Hematopoietic multipotent progenitor cell treated with erythropoietin and hydrocortisone succinate and interleukin-3 and kit ligand, for 8 days (in vitro differentiated cells): ENCODE measurements around the gene ELOB.

Source experiments
- DNase-seq: peaks from one replicate; pipeline ENCODE4 v3.0.0-alpha.2; 2015

ELOB gene

DNA sequence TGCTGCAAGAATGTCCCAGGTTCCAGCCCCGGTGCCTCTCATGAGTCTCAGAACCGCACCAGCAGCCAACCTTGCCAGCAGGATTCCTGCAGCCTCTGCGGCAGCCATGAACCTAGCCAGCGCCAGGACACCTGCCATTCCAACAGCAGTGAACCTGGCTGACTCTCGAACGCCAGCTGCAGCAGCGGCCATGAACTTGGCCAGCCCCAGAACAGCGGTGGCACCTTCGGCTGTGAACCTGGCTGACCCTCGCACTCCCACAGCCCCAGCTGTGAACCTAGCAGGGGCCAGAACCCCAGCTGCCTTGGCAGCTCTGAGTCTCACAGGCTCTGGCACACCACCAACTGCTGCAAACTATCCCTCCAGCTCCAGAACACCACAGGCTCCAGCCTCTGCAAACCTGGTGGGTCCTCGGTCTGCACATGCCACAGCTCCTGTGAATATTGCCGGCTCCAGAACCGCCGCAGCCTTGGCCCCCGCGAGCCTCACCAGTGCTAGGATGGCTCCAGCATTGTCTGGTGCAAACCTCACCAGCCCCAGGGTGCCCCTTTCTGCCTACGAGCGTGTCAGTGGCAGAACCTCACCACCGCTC lies 9.8 kb downstream of the ELOB start:
- no peak for DNase-seq

- DNase-seq = no peak
Observed at GRCh38 chr16:2766430-2767139, 10.5 kb downstream of the ELOB start.

GRCh38 chr16:2765462-2766404 lies 11.3 kb downstream of the ELOB start:
- DNase-seq = no peak

DNA sequence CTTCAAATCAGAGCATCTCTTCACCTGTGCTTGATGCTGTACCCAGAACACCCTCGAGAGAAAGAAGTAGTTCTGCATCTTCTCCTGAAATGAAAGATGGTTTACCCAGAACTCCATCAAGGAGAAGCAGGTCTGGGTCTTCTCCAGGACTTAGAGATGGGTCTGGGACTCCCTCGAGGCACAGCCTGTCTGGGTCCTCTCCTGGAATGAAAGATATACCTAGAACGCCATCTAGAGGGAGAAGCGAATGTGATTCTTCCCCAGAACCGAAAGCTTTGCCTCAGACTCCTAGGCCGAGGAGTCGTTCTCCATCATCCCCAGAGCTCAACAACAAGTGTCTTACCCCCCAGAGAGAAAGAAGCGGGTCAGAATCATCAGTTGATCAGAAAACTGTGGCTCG lies 12.4 kb downstream of the ELOB start:
- no peak for DNase-seq

GRCh38 chr16:2763173-2763572 lies 13.9 kb downstream of the ELOB start:
- no peak for DNase-seq

DNA sequence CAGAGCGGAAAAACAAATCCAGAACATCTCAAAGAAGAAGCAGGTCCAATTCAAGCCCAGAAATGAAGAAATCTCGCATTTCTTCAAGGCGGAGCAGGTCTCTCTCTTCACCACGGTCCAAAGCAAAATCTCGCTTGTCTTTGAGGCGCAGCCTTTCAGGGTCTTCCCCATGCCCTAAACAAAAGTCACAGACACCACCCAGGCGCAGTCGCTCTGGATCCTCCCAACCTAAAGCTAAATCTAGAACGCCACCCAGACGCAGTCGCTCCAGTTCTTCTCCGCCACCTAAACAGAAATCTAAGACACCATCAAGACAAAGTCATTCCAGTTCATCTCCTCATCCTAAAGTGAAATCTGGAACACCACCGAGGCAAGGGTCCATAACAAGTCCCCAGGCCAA lies 14.4 kb downstream of the ELOB start:
- DNase-seq = no peak

DNA sequence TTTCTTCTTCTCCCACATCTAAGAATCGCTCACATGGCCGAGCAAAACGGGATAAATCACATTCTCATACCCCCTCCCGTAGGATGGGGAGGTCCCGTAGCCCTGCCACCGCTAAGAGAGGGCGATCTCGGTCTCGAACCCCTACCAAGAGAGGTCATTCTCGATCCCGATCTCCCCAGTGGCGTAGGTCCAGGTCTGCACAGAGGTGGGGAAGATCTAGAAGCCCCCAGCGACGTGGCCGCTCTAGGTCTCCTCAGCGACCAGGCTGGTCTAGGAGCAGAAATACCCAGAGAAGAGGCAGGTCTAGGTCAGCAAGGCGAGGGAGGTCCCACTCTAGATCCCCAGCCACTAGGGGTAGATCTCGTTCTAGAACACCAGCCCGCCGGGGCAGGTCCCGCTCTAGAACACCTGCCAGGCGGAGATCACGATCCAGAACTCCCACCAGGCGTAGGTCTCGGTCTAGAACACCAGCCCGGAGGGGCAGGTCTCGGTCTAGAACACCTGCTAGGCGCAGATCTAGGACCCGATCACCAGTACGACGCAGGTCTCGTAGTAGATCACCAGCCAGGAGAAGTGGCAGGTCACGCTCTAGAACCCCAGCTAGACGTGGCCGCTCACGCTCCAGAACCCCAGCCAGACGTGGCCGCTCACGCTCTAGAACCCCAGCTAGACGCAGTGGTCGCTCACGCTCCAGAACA lies 15.0 kb downstream of the ELOB start:
- no peak for DNase-seq

DNA sequence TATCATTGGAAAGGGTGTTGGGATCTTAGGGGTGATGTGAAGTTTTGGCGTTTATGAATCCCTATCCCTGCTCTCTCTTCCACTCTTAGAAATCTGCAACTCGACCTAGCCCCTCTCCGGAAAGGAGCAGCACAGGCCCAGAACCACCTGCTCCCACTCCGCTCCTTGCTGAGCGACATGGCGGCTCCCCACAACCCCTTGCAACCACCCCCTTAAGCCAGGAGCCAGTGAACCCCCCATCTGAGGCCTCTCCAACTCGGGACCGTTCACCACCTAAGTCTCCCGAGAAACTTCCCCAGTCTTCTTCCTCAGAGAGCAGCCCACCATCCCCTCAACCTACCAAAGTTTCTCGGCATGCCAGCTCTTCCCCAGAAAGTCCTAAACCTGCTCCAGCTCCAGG lies 15.6 kb downstream of the ELOB start:
- DNase-seq = no peak

DNA sequence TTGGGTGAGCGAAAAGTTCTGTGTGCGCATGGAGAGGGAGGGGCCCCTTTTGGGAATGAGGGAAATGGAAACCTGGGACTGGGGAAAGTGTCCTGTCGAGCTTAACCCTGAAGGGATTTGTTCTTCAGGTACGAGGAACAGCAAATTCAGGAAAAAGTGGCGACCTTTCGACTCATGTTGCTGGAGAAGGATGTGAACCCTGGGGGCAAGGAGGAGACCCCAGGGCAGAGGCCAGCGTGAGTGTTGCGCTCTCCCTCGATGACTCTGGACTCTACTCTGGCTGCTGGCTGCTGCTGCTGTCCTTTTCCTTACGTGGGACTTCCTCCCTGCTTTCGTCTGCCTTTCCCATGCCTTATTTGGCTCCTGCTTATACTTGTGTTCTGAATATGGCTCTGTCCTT lies 19.7 kb downstream of the ELOB start:
- DNase-seq = no peak

GRCh38 chr16:2756288-2757015 lies 20.6 kb downstream of the ELOB start:
- no peak for DNase-seq

GRCh38 chr16:2755158-2755557 lies 21.9 kb downstream of the ELOB start:
- no peak for DNase-seq

DNA sequence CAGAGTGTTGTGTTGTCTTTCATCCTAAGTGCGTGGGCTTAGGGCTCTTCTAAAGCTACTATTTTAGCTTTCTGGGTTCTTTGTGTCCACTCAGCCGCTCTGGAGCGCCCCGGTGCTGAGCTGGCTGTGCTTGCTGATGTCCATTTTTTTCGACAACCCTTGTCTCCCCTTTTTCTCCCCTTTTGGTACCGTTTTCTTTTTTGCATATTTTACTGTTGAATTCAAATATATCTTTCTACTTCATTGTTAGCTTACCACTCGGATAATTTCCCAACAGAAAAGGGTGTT lies 23.4 kb downstream of the ELOB start:
- no peak for DNase-seq

GRCh38 chr16:2752850-2753732 lies 24.0 kb downstream of the ELOB start:
- peak; percentile 87 for DNase-seq

DNA sequence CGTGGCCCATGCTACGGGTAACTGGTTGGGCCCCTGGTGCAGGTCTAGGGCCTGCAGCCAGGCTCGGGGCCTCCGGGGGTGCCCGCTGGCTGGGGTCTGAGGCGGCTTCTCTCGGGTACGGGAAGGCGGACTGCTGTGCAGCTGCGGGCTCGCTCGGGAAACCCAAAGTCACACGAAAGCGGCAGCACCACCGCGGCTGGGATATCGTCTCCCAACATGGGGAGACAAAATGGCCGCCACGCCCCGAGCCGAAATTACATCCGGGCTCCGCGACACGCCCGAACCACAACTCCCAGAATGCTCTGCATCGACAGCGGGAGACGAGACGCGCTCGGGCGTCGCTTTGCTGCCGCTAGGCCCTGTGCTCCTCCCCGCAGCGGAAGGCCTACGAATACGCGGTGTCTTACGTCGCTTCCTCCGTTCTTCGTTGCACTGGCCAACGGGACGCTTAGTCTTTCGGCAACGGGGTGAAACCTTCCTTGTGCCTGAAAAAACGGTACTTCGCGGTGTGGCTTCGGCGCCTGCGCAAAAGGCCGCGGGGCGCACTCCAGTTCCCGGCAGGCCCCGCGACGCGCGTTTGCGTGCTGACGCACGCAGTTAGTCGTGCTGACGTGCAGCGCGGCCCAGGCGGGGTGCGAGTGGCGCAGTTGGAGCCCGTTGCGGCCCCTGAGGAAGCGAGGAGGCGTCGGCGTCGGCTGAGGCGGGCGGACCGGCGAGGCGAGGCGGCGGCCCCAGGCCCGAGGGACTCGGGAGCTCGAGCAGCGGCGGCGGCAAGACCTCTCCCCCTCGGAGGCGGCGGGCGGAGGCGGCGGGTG lies 24.8 kb downstream of the ELOB start, which contains the start of gene SRRM2:
SRRM2 (plus strand) TSS at position 604 of the 815 bp plus-strand sequence. CDS start 3,727 bp downstream, outside the sequence.
- DNase-seq = peak; percentile 96

GRCh38 chr16:2751577-2752034 lies 25.5 kb downstream of the ELOB start:
- no peak for DNase-seq

DNA sequence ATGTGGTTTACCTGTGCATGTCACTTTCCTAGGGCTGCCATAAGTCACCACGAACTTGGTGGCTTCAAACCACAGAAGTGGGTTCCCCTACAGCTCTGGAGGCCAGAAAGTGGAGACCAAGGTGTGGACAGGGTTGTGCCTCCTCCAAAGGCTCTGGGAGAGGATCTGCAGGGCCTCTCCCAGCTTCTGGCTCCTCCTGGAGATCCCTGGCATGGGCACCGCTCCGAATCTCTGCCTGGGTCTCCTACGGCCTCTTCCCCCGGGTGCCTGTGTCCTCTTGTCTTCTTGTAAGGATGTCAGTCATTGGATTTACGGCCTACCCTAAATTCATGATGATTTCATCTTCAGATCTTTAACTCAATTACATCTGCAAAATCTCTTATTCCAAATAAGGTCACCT lies 27.1 kb downstream of the ELOB start:
- DNase-seq = no peak

- DNase-seq = no peak
Observed at GRCh38 chr16:2749476-2749875, 27.6 kb downstream of the ELOB start.

GRCh38 chr16:2748757-2749455 lies 28.2 kb downstream of the ELOB start:
- no peak for DNase-seq

DNA sequence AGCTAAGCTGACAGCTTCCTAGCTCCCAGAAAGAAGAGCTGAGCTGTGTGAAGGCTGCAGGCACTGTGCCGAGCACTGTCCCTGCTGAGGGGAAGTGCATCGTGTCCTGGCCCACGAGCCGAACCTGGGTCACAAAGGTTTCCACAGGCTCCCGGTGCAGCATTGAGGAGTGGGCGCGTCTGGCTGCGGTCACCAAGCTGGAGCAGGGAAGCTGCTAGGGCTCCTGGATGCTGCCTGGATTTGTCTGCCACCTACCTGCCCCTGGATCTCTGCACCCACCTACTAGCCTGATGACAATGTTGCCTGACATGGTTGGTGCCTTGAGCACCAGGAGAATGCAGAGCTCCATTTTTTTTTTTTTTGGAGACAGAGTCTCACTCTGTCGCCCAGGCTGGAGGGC lies 31.1 kb downstream of the ELOB start:
- DNase-seq = no peak
